Myocyte (in vitro differentiated cells): Measurements from ENCODE around the gene TENT4A. TPM values are rescaled to one million over a fixed set of nuclear protein-coding genes. Genes with fewer than 3 reads are reported as not detected.
"Not testable (repeated sequence)": the region's sequence is repeated elsewhere in the genome, so short reads cannot be mapped to it uniquely, and the experiment has no call there.

Source experiments
- DNase-seq: peaks from one replicate; pipeline ENCODE4 v3.0.0-alpha.2; 2012; ENCODE audit warnings: low read depth
- polyA plus RNA-seq: library from polyadenylated mRNA; unstranded; fragments of >200 nt; gene quantifications from one replicate; pipeline ENCODE4 v1.2.1, GENCODE V29; 2012; ENCODE audit warnings: missing spikeins
- total RNA-seq: library from RNA; depleted of rRNA; stranded (reverse); fragments of >200 nt; gene quantifications from 2 replicates; pipeline ENCODE4 v1.2.3, GENCODE V29; 2014

The TENT4A gene
- 6.7 and 11.1 TPM in 2 replicates for total RNA-seq
- 16.2 TPM for polyA plus RNA-seq

- DNase-seq: no peak
These were observed at the start of gene TENT4A for GRCh38 chr5:6713274-6714225. TSS of gene TENT4A (plus strand) at chr5:6713432. CDS start at chr5:6713984, 552 bp downstream.

GRCh38 chr5:6666762-6667161 lies 46.5 kb upstream of the TENT4A start:
- no peak for DNase-seq

- DNase-seq: no peak
These were observed 45.6 kb upstream of the TENT4A start for GRCh38 chr5:6667648-6668047.

- not testable (repeated sequence) for DNase-seq
These were observed 44.5 kb upstream of the TENT4A start for GRCh38 chr5:6668717-6669116.

- DNase-seq: no peak
These were observed 40.2 kb upstream of the TENT4A start for GRCh38 chr5:6673031-6673430.

GRCh38 chr5:6673963-6674362 lies 39.3 kb upstream of the TENT4A start:
- no peak for DNase-seq

- peak; percentile 59 for DNase-seq
These were observed 38.8 kb upstream of the TENT4A start for GRCh38 chr5:6674421-6674820.

GRCh38 chr5:6674886-6675285 lies 38.3 kb upstream of the TENT4A start:
- no peak for DNase-seq

- DNase-seq: no peak
These were observed 37.3 kb upstream of the TENT4A start for GRCh38 chr5:6675784-6676491.

- peak; percentile 44 for DNase-seq
These were observed 36.5 kb upstream of the TENT4A start for GRCh38 chr5:6676702-6677101.

GRCh38 chr5:6678385-6678784 lies 34.8 kb upstream of the TENT4A start:
- DNase-seq: no peak

GRCh38 chr5:6680922-6681321 lies 32.3 kb upstream of the TENT4A start:
- DNase-seq: no peak

- DNase-seq: no peak
These were observed 31.6 kb upstream of the TENT4A start for GRCh38 chr5:6681682-6682081.

- DNase-seq: no peak
These were observed 31.0 kb upstream of the TENT4A start for GRCh38 chr5:6682239-6682638.

GRCh38 chr5:6683241-6683640 lies 30.0 kb upstream of the TENT4A start:
- DNase-seq: no peak

GRCh38 chr5:6684075-6684474 lies 29.2 kb upstream of the TENT4A start:
- DNase-seq: no peak

GRCh38 chr5:6686501-6686900 lies 26.7 kb upstream of the TENT4A start:
- DNase-seq: no peak

- DNase-seq: peak; percentile 73
These were observed 26.3 kb upstream of the TENT4A start for GRCh38 chr5:6686915-6687409.

- no peak for DNase-seq
These were observed 25.7 kb upstream of the TENT4A start for GRCh38 chr5:6687505-6687904.

- no peak for DNase-seq
These were observed 20.3 kb upstream of the TENT4A start for GRCh38 chr5:6692906-6693305.

GRCh38 chr5:6698696-6699095 lies 14.5 kb upstream of the TENT4A start:
- DNase-seq: no peak

GRCh38 chr5:6699357-6699756 lies 13.9 kb upstream of the TENT4A start:
- DNase-seq: no peak
